Nephron (organoid): Measurements from ENCODE around the gene TRIP11.
A peak's percentile ranks its signal among the peaks of the same experiment; 100 is the strongest.

Experiments used
- H3K27ac Mint-ChIP-seq, 3 experiments: 2 replicates each; pipeline ENCODE4 v1.8.0; 2020; ENCODE audit warnings: mixed read lengths in 3 of 3, mild to moderate bottlenecking in 2 of 3, moderate library complexity in 1 of 3
- H3K27me3 Mint-ChIP-seq: 2 replicates; pipeline ENCODE4 v1.8.0; 2021; ENCODE audit warnings: low read depth, mild to moderate bottlenecking, moderate library complexity, mixed read lengths
- H3K36me3 Mint-ChIP-seq: 2 replicates; pipeline ENCODE4 v1.8.0; 2020; ENCODE audit warnings: low read depth, mixed read lengths
- H3K4me1 Mint-ChIP-seq: 2 replicates; pipeline ENCODE4 v1.8.0; 2020; ENCODE audit warnings: mixed read lengths
- H3K4me3 Mint-ChIP-seq, 3 experiments: 2 replicates each; pipeline ENCODE4 v1.8.0; 2020; ENCODE audit warnings: mild to moderate bottlenecking in 3 of 3, mixed read lengths in 3 of 3, moderate library complexity in 2 of 3
- H3K9me3 Mint-ChIP-seq: 2 replicates; pipeline ENCODE4 v1.8.0; 2020; ENCODE audit warnings: mixed read lengths
- TF ChIP-seq, protein P1 (sequence below), 3 experiments: fragments of 200-600 bp; sonication (generic); IDR thresholded peaks; one replicate each; pipeline ENCODE4 v1.5.0; 2021; ENCODE audit warnings: antibody characterized with exemption in 3 of 3; ENCODE audit not compliant: unreplicated experiment in 3 of 3

Gene TRIP11

DNA sequence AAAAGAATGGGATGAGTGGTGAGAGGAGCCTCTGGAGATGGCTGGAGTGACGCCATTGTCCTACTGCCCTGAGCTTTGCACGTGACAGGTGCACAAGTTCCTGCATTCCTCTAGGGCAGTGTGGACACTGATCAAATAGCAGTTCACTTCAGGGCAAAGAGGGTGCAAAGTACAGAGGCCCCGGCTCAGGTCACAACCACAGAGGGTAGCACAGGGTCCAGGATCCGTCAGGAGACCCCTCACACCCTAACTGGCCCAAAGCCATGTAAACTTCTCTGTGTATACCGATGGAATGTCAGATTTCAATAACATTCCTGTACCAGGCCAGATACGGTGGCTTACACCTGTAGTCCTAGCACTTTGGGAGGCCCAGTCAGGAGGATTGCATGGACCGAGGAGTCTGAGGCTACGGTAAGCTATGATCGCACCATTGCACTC, 82.0 kb downstream of the TRIP11 start:
- Mint-ChIP-seq H3K27me3 (peaks cover 6% of the 10 kb centered on the region), H3K36me3 (no peaks in the 10 kb centered on the region), H3K27ac (no peak overlapping the region), H3K4me1 (peaks cover 29% of the 10 kb centered on the region), H3K4me3 (no peak overlapping the region), H3K9me3 (no peaks in the 10 kb centered on the region)
- TF ChIP-seq, protein P1, sequence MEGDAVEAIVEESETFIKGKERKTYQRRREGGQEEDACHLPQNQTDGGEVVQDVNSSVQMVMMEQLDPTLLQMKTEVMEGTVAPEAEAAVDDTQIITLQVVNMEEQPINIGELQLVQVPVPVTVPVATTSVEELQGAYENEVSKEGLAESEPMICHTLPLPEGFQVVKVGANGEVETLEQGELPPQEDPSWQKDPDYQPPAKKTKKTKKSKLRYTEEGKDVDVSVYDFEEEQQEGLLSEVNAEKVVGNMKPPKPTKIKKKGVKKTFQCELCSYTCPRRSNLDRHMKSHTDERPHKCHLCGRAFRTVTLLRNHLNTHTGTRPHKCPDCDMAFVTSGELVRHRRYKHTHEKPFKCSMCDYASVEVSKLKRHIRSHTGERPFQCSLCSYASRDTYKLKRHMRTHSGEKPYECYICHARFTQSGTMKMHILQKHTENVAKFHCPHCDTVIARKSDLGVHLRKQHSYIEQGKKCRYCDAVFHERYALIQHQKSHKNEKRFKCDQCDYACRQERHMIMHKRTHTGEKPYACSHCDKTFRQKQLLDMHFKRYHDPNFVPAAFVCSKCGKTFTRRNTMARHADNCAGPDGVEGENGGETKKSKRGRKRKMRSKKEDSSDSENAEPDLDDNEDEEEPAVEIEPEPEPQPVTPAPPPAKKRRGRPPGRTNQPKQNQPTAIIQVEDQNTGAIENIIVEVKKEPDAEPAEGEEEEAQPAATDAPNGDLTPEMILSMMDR (IDR thresholded peaks at IDR 0.05; ENCODE audit: unreplicated experiment in 3 of 3), result no peak

DNA sequence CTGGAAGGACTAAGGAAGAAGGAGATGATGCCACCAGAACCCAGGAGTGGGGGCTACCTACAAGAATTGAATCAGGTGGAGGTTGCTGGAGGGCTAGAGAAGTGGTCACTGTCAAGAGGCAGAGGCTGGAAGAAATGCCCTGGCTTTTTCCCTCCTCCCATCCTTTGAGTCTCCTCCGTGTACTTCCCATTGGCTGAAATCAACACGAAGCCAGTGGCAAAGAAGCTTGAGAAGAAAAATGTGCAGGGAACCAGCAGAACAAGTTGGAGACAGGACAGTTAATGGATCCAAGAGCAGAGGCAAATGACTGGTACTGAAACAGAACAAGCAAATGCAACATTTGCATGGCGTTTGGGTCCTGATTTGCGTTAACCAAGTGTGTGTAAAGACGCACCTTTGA, 83.2 kb downstream of the TRIP11 start:
- H3K36me3 Mint-ChIP-seq, result no peaks in the 10 kb centered on the region
- H3K9me3 Mint-ChIP-seq, result no peaks in the 10 kb centered on the region
- TF ChIP-seq, protein P1 (IDR thresholded peaks at IDR 0.05; ENCODE audit: unreplicated experiment in 3 of 3), result no peak
- peak overlapping the region in 1 of 3 experiments; percentile 39 for H3K27ac Mint-ChIP-seq
- H3K27me3 Mint-ChIP-seq, result peaks cover 3% of the 10 kb centered on the region
- peaks cover 24% of the 10 kb centered on the region for H3K4me1 Mint-ChIP-seq
- H3K4me3 Mint-ChIP-seq, result no peak overlapping the region

DNA sequence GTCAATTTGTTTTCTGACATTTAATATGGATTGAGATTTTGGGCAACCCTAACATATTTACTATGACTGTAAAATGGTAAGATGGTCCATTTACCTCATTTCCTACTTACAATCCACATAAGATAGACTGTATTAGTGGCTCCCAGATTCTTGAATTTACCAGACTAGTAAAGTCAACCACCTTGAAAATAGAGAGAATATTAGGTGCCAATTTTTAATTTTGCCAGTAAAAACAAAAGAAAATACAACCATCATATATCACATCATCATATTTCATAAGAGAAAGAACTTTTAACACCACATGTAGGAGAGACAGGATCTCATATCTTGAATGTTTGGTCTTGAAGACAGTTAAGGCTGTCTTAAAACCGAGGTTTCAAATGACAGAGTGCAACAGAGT, 84.7 kb downstream of the TRIP11 start:
- Mint-ChIP-seq H3K9me3 (no peaks in the 10 kb centered on the region), H3K27ac (peak overlapping the region in 2 of 3 experiments; percentile 42 to 85), H3K27me3 (peaks cover 8% of the 10 kb centered on the region), H3K36me3 (no peaks in the 10 kb centered on the region), H3K4me1 (peaks cover 29% of the 10 kb centered on the region), H3K4me3 (no peak overlapping the region)
- TF ChIP-seq, protein P1 (IDR thresholded peaks at IDR 0.05; ENCODE audit: unreplicated experiment in 3 of 3), result no peak

DNA sequence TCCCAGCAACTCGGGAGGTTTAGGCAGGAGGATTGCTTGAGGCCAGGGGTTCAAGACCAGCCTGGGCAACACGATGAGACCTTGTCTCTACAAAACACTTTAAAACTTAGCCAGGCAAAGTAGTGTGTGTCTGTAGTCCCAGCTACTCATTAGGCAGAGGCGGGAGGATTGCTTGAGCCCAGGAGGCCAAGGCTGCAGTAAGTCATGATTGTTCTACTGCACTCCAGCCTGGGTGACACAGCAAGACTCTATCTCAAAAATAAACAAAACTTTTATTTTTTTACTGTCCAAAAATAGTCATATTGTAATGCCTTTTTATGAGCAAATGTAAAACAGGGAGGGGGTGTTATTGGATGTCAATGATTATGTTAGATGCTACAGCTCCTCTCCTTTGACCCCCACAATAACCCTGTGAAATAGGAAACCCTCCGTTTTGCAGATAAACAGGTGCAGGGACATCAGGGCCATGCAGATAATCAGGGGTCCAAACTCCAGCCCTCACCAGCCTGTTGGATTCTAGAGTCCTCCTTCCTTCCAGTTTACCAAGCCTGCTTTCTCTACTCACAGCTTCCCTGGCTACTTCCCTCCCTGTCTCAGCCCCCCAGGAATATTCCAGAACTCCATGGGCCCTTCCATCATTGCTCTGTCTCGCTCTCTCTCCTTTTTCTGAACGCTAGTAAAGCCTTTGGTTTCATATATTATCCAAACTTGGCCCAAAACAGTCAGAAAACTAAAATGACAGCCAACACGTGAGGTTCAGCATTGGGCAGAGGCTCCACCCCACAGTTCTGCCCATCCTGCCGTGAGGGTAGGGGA, 86.5 kb downstream of the TRIP11 start:
- H3K9me3 Mint-ChIP-seq, result no peaks in the 10 kb centered on the region
- H3K27ac Mint-ChIP-seq, result peak overlapping the region; percentile 14 to 51 (median 31)
- H3K4me1 Mint-ChIP-seq, result peaks cover 29% of the 10 kb centered on the region
- H3K4me3 Mint-ChIP-seq, result peak overlapping the region in 1 of 3 experiments; percentile 9
- H3K36me3 Mint-ChIP-seq, result no peaks in the 10 kb centered on the region
- TF ChIP-seq, protein P1 (IDR thresholded peaks at IDR 0.05; ENCODE audit: unreplicated experiment in 3 of 3), result no peak
- peaks cover 8% of the 10 kb centered on the region for H3K27me3 Mint-ChIP-seq

DNA sequence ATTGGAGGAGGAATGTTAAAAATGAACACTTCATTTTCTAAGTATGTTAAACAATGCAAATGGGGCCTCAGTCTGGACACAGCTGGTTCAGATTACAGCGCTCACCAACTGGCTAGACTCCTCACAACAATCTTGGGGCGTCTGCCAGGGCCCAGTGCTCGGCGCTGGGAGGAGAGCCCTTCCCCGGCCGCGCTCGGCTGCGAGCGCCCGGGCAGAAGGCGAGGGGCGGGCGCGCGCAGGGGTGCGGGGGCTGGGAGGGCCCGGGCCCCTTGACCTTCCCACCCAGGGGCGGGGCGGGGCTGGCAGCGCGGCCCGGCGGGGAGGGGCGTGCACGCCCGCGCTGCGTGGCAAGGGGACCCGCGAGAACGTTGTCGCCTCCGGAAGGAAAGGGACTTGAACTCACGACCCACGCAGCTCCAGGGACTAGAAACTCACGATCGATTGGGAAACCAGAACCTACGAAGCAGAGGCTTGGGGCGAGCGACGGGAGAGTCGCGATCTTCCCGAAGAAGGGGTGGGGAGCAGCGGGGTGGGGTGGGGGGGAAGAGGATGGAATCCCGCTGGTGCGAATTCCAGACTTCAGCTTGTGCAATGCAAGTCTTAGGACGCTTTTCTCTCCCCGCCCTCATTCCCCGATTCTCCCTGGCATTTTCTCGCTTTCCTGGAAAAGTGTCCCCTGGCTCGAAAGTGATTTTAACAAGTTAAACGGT, 92.2 kb downstream of the TRIP11 start, which contains the start of gene FBLN5:
FBLN5 (minus strand) TSS at position 220 of the 710 bp plus-strand sequence. CDS start 465 bp downstream, outside the sequence.
- Mint-ChIP-seq H3K27me3 (peaks cover 19% of the 10 kb centered on the region), H3K4me3 (peak within 1 kb of the TSS; percentile 90 to 97 (median 94)), H3K9me3 (no peaks in the 10 kb centered on the region), H3K27ac (peak within 1 kb of the TSS; percentile 93 to 96 (median 95)), H3K36me3 (no peaks in the 10 kb centered on the region), H3K4me1 (peaks cover 35% of the 10 kb centered on the region)
- TF ChIP-seq, protein P1 (IDR thresholded peaks at IDR 0.05; ENCODE audit: unreplicated experiment in 3 of 3), result no peak
